Midbrain (tissue), 1 donor: ENCODE data around the gene CCDC69.
"Not testable (repeated sequence)": the region's sequence is repeated elsewhere in the genome, so short reads cannot be mapped to it uniquely, and the experiment has no call there.

Experiments used
- DNase-seq: peaks from one replicate; lab custom pipeline; 2025; lab: John Stamatoyannopoulos, UW

CCDC69 gene

GRCh38 chr5:151223447-151224264 is at the start of gene CCDC69:
TSS of gene CCDC69 (minus strand) at chr5:151224092. CDS start at chr5:151223970, 122 bp downstream.
- peak; percentile 63 for DNase-seq

- DNase-seq = no peak
Measured at GRCh38 chr5:151271336-151271735, 47.4 kb upstream of the CCDC69 start.

GRCh38 chr5:151270599-151270998 is 46.7 kb upstream of the CCDC69 start:
- no peak for DNase-seq

GRCh38 chr5:151267491-151268260 is 43.8 kb upstream of the CCDC69 start:
- no peak for DNase-seq

GRCh38 chr5:151264113-151264512 is 40.2 kb upstream of the CCDC69 start:
- no peak for DNase-seq

- no peak for DNase-seq
Measured at GRCh38 chr5:151262532-151262931, 38.6 kb upstream of the CCDC69 start.

GRCh38 chr5:151259931-151260330 is 36.0 kb upstream of the CCDC69 start:
- no peak for DNase-seq

- DNase-seq = no peak
Measured at GRCh38 chr5:151258816-151259215, 34.9 kb upstream of the CCDC69 start.

GRCh38 chr5:151258201-151258611 is 34.3 kb upstream of the CCDC69 start:
- no peak for DNase-seq

GRCh38 chr5:151257731-151258181 is 33.9 kb upstream of the CCDC69 start:
- no peak for DNase-seq

- DNase-seq = peak; percentile 7
Measured at GRCh38 chr5:151255621-151256286, 31.9 kb upstream of the CCDC69 start.

- DNase-seq = not testable (repeated sequence)
Measured at GRCh38 chr5:151254990-151255389, 31.1 kb upstream of the CCDC69 start.

GRCh38 chr5:151254556-151254955 is 30.7 kb upstream of the CCDC69 start:
- no peak for DNase-seq

GRCh38 chr5:151253605-151253950 is 29.7 kb upstream of the CCDC69 start:
- DNase-seq = no peak

- DNase-seq = peak; percentile 98
Measured at GRCh38 chr5:151252762-151253604, 29.1 kb upstream of the CCDC69 start, which contains the start of gene GM2A. TSS of gene GM2A (plus strand) at chr5:151253185. CDS start at chr5:151253217, 32 bp downstream.

- DNase-seq = no peak
Measured at GRCh38 chr5:151251621-151252020, 27.7 kb upstream of the CCDC69 start.

- DNase-seq = no peak
Measured at GRCh38 chr5:151251001-151251551, 27.2 kb upstream of the CCDC69 start.

GRCh38 chr5:151250346-151251000 is 26.6 kb upstream of the CCDC69 start:
- DNase-seq = no peak

GRCh38 chr5:151249281-151249680 is 25.4 kb upstream of the CCDC69 start:
- no peak for DNase-seq

- DNase-seq = no peak
Measured at GRCh38 chr5:151248651-151249050, 24.8 kb upstream of the CCDC69 start.
